Smooth muscle cell (in vitro differentiated cells): ENCODE measurements around the gene CD109. TPM values are rescaled to one million over a fixed set of nuclear protein-coding genes. Genes with fewer than 3 reads are reported as not detected.

Experiments used
- DNase-seq: peaks from one replicate; lab custom pipeline; 2025; ENCODE audit not compliant: unreplicated experiment; lab: John Stamatoyannopoulos, UW
- H2AFZ ChIP-seq: fragments of 200-600 bp; sonication (generic); 2 replicates; pipeline ENCODE4 v1.6.0; 2016; ENCODE audit warnings: antibody characterized with exemption, low read depth, mild to moderate bottlenecking
- H3F3A ChIP-seq: fragments of 200-600 bp; sonication (generic); 2 replicates; pipeline ENCODE4 v1.6.0; 2017; ENCODE audit warnings: antibody characterized with exemption, low read depth
- H3K27ac ChIP-seq: fragments of 200-600 bp; sonication (generic); 2 replicates; pipeline ENCODE4 v1.5.1; 2016; ENCODE audit warnings: low read depth, mild to moderate bottlenecking
- H3K27me3 ChIP-seq: fragments of 200-600 bp; sonication (generic); 2 replicates; pipeline ENCODE4 v1.6.1; 2016; ENCODE audit warnings: low read depth, mild to moderate bottlenecking
- H3K36me3 ChIP-seq: fragments of 200-600 bp; sonication (generic); 2 replicates; pipeline ENCODE4 v1.5.1; 2016; ENCODE audit warnings: low read depth
- H3K4me1 ChIP-seq: fragments of 200-600 bp; sonication (generic); 2 replicates; pipeline ENCODE4 v1.5.1; 2016; ENCODE audit warnings: low read depth
- H3K4me2 ChIP-seq: fragments of 200-600 bp; sonication (generic); 2 replicates; pipeline ENCODE4 v1.6.0; 2016; ENCODE audit warnings: mild to moderate bottlenecking
- H3K4me3 ChIP-seq: fragments of 200-600 bp; sonication (generic); 2 replicates; pipeline ENCODE4 v1.5.1; 2016; ENCODE audit warnings: mild to moderate bottlenecking
- H3K79me2 ChIP-seq: fragments of 200-600 bp; sonication (generic); 2 replicates; pipeline ENCODE4 v1.6.0; 2016; ENCODE audit warnings: low read depth, mild to moderate bottlenecking
- H3K9ac ChIP-seq: fragments of 200-600 bp; sonication (generic); 2 replicates; pipeline ENCODE4 v1.6.0; 2016; ENCODE audit warnings: low read depth
- H3K9me3 ChIP-seq: fragments of 200-600 bp; sonication (generic); replicated peaks from 2 replicates; pipeline ENCODE4 v1.5.1; 2016; ENCODE audit warnings: low read depth
- H4K20me1 ChIP-seq: fragments of 200-600 bp; sonication (generic); 2 replicates; pipeline ENCODE4 v1.6.0; 2016; ENCODE audit warnings: low read depth
- CTCF ChIP-seq: fragments of 200-600 bp; sonication (generic); IDR thresholded peaks from 2 replicates; pipeline ENCODE4 v1.5.1; 2017; ENCODE audit warnings: borderline replicate concordance, mild to moderate bottlenecking, antibody characterized with exemption; ENCODE audit not compliant: insufficient read depth, poor library complexity, severe bottlenecking
- WGBS: methylation state at CpG from one replicate; pipeline ENCODE4 v1.1.7; 2016; ENCODE audit warnings: low lambda C conversion rate; 5-methylcytosine and 5-hydroxymethylcytosine counted together
- polyA plus RNA-seq: library from polyadenylated mRNA; unstranded; fragments of >200 nt; fragmentation: Nextera tagmentation; extraction: Ambion mirVana; gene quantifications from 2 replicates; pipeline ENCODE4 v1.2.1, GENCODE V29; 2016
- total RNA-seq: library from RNA; depleted of rRNA; stranded (reverse); fragments of >200 nt; gene quantifications from 2 replicates; pipeline ENCODE4 v1.2.3, GENCODE V29; 2014

CD109 gene
- total and polyA plus RNA-seq, 2 experiments from 2014 or later, result 7.7 to 28.0 TPM

GRCh38 chr6:73666393-73666792 lies 29.6 kb upstream of the CD109 start:
- Histone ChIP-seq H3K79me2 (no peaks in the 10 kb centered on the region), H3K9me3 (no peaks in the 10 kb centered on the region), H3K36me3 (no peaks in the 10 kb centered on the region), H3K27me3 (peaks cover 13% of the 10 kb centered on the region), H4K20me1 (no peaks in the 10 kb centered on the region), H3K4me3 (no peak overlapping the region), H3F3A (no peaks in the 10 kb centered on the region), H3K9ac (no peak overlapping the region), H3K4me2 (no peak overlapping the region), H3K4me1 (no peaks in the 10 kb centered on the region), H2AFZ (no peak overlapping the region), H3K27ac (no peak overlapping the region)
- 79% methylated on average over 2 of the region's 2 CpGs for WGBS
- no peak for TF ChIP-seq CTCF
- no peak for DNase-seq

- Histone ChIP-seq H3K79me2 (no peaks in the 10 kb centered on the region), H3K27me3 (peaks cover 13% of the 10 kb centered on the region), H3K36me3 (no peaks in the 10 kb centered on the region), H3F3A (no peaks in the 10 kb centered on the region), H3K9me3 (no peaks in the 10 kb centered on the region), H4K20me1 (no peaks in the 10 kb centered on the region), H3K4me3 (no peak overlapping the region), H2AFZ (no peak overlapping the region), H3K4me1 (no peaks in the 10 kb centered on the region), H3K4me2 (no peak overlapping the region), H3K27ac (no peak overlapping the region), H3K9ac (no peak overlapping the region)
- no peak for DNase-seq
- WGBS, result 57% methylated on average over 1 of the region's 1 CpG
- TF ChIP-seq CTCF, result no peak
Observed at GRCh38 chr6:73667798-73668197, 28.2 kb upstream of the CD109 start.

GRCh38 chr6:73669005-73669404 lies 27.0 kb upstream of the CD109 start:
- Histone ChIP-seq H3K27me3 (peaks cover 13% of the 10 kb centered on the region), H2AFZ (no peak overlapping the region), H4K20me1 (no peaks in the 10 kb centered on the region), H3F3A (no peaks in the 10 kb centered on the region), H3K9ac (no peak overlapping the region), H3K9me3 (no peaks in the 10 kb centered on the region), H3K79me2 (no peaks in the 10 kb centered on the region), H3K4me2 (no peak overlapping the region), H3K36me3 (no peaks in the 10 kb centered on the region), H3K4me3 (no peak overlapping the region), H3K4me1 (no peaks in the 10 kb centered on the region), H3K27ac (no peak overlapping the region)
- DNase-seq, result no peak
- no peak for TF ChIP-seq CTCF
- 89% methylated on average over 1 of the region's 1 CpG for WGBS

GRCh38 chr6:73671911-73672685 lies 23.9 kb upstream of the CD109 start:
- Histone ChIP-seq H3K9me3 (no peaks in the 10 kb centered on the region), H3K79me2 (no peaks in the 10 kb centered on the region), H3K27me3 (peaks cover 13% of the 10 kb centered on the region), H3F3A (no peaks in the 10 kb centered on the region), H3K4me2 (no peak overlapping the region), H3K27ac (no peak overlapping the region), H3K36me3 (no peaks in the 10 kb centered on the region), H3K4me3 (no peak overlapping the region), H4K20me1 (no peaks in the 10 kb centered on the region), H3K4me1 (no peaks in the 10 kb centered on the region), H2AFZ (no peak overlapping the region), H3K9ac (no peak overlapping the region)
- TF ChIP-seq CTCF, result no peak
- no peak for DNase-seq
- WGBS, result 82% methylated on average over 8 of the region's 8 CpGs
